HEK293T (cell line): ENCODE data around the gene RAB11FIP3.

Source experiments
- CTCF ChIA-PET: fragments of 350-600 bp; formaldehyde crosslinking; extraction: SDS; loops from one replicate; lab custom pipeline; 2021; ENCODE audit warnings: antibody characterized with exemption, inconsistent platforms; lab: Yijun Ruan, JAX
- POLR2A ChIA-PET: fragments of 350-600 bp; formaldehyde crosslinking; extraction: SDS; loops from one replicate; lab custom pipeline; 2020; ENCODE audit warnings: antibody characterized with exemption, inconsistent platforms; lab: Yijun Ruan, JAX
- DNase-seq: peaks from one replicate; pipeline ENCODE4 v3.0.0; 2012; ENCODE audit warnings: mixed read lengths; ENCODE audit errors: extremely low spot score
- ARNT ChIP-seq: fragments of 450-650 bp; IDR thresholded peaks from 2 replicates; pipeline ENCODE4 v1.6.1; 2017; ENCODE audit warnings: mild to moderate bottlenecking
- BHLHE40 ChIP-seq: fragments of 450-650 bp; IDR thresholded peaks from 2 replicates; pipeline ENCODE4 v1.6.1; 2016; ENCODE audit warnings: mild to moderate bottlenecking, moderate library complexity, borderline replicate concordance
- CTBP1 ChIP-seq: fragments of 450-650 bp; IDR thresholded peaks from 2 replicates; pipeline ENCODE4 v1.6.1; 2016; ENCODE audit warnings: borderline replicate concordance
- ELF4 ChIP-seq: fragments of 450-650 bp; IDR thresholded peaks from 2 replicates; pipeline ENCODE4 v1.6.1; 2017; ENCODE audit warnings: antibody characterized with exemption
- FOXA1 ChIP-seq: fragments of 450-650 bp; IDR thresholded peaks from 2 replicates; pipeline ENCODE4 v1.6.1; 2016; ENCODE audit warnings: mild to moderate bottlenecking
- FOXK2 ChIP-seq: fragments of 450-650 bp; IDR thresholded peaks from 2 replicates; pipeline ENCODE4 v1.6.1; 2016; ENCODE audit warnings: mild to moderate bottlenecking
- FOXM1 ChIP-seq: fragments of 450-650 bp; IDR thresholded peaks from 2 replicates; pipeline ENCODE4 v1.6.1; 2017; ENCODE audit warnings: mild to moderate bottlenecking, borderline replicate concordance
- HDGF ChIP-seq: fragments of 450-650 bp; IDR thresholded peaks from 2 replicates; pipeline ENCODE4 v1.6.1; 2017; ENCODE audit warnings: antibody characterized with exemption, borderline replicate concordance
- L3MBTL2 ChIP-seq: fragments of 450-650 bp; conservative IDR thresholded peaks from 2 replicates; pipeline ENCODE4 v1.6.1; 2016; ENCODE audit warnings: mild to moderate bottlenecking
- LEF1 ChIP-seq: fragments of 450-650 bp; IDR thresholded peaks from 2 replicates; pipeline ENCODE4 v1.6.1; 2017; ENCODE audit warnings: mild to moderate bottlenecking, borderline replicate concordance
- NFRKB ChIP-seq: fragments of 450-650 bp; IDR thresholded peaks from 2 replicates; pipeline ENCODE4 v1.6.1; 2016; ENCODE audit warnings: mild to moderate bottlenecking, moderate library complexity
- PKNOX1 ChIP-seq: fragments of 450-650 bp; IDR thresholded peaks from 2 replicates; pipeline ENCODE4 v1.6.1; 2016
- SP1 ChIP-seq: fragments of 450-650 bp; IDR thresholded peaks from 2 replicates; pipeline ENCODE4 v1.6.1; 2017
- SUZ12 ChIP-seq: fragments of 450-650 bp; IDR thresholded peaks from 2 replicates; pipeline ENCODE4 v1.6.1; 2016; ENCODE audit warnings: mild to moderate bottlenecking
- TARDBP ChIP-seq: fragments of 450-650 bp; IDR thresholded peaks from 2 replicates; pipeline ENCODE4 v1.6.1; 2016
- ZNF384 ChIP-seq: fragments of 450-650 bp; IDR thresholded peaks from 2 replicates; pipeline ENCODE4 v1.6.1; 2016

The RAB11FIP3 gene

GRCh38 chr16:424033-424622, 1.3 kb upstream of the RAB11FIP3 start:
- TF ChIP-seq FOXM1 (no peak), TARDBP (no peak), FOXA1 (no peak), HDGF (no peak), ELF4 (no peak), CTBP1 (no peak), FOXK2 (no peak), BHLHE40 (no peak), ZNF384 (no peak), NFRKB (no peak), LEF1 (no peak), ARNT (no peak), SUZ12 (no peak), PKNOX1 (no peak), SP1 (no peak), L3MBTL2 (no peak)
- ChIA-PET CTCF (no interaction called here), POLR2A (interaction anchor here (1.0 kb wide), 1 partner anchor 26 kb away, joined by 5 read pairs; no protein-coding TSS in a partner anchor)
- DNase-seq, result no peak

- CTCF ChIA-PET, result interaction anchor here (1.3 kb wide), 1 partner anchor 63 kb away, joined by 3 read pairs; no protein-coding TSS in a partner anchor
- no peak for DNase-seq
- TF ChIP-seq ARNT (no peak), FOXM1 (no peak), FOXA1 (no peak)
- POLR2A ChIA-PET, result interaction anchor here (0.7 to 1.4 kb wide), 5 partner anchors 12 to 60 kb away, joined by 3 to 6 read pairs (median 3); partner anchors contain the start of gene DECR2
These were observed 797 bp upstream of the RAB11FIP3 start for GRCh38 chr16:424623-425081.

DNA sequence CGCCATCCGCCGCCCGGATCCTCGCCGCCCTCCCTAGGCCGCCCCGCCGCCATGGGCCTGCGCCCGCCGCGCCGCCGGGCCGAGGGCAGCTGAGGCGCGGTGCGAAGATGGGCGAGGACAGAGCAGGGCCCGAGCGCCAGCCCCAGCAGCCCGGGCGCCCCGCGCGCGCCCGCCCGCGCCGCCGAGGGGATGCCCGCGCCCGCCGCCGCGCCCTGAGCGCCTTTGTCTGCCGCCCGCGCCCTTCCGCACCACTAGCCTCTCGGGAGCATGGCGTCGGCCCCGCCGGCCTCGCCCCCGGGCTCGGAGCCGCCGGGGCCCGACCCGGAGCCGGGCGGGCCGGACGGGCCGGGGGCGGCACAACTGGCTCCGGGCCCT, 278 bp downstream of the RAB11FIP3 start:
- CTCF ChIA-PET, result interaction anchor here (1.3 kb wide), 1 partner anchor 62 kb away, joined by 3 read pairs; no protein-coding TSS in a partner anchor
- DNase-seq, result peak; percentile 28
- TF ChIP-seq HDGF (no peak), L3MBTL2 (no peak), ARNT (no peak), FOXM1 (no peak), CTBP1 (no peak), FOXK2 (no peak), SUZ12 (no peak)
- POLR2A ChIA-PET, result interaction anchor here (0.7 to 1.4 kb wide), 7 partner anchors 13 to 59 kb away, joined by 3 to 6 read pairs (median 3); partner anchors contain the start of gene DECR2

DNA sequence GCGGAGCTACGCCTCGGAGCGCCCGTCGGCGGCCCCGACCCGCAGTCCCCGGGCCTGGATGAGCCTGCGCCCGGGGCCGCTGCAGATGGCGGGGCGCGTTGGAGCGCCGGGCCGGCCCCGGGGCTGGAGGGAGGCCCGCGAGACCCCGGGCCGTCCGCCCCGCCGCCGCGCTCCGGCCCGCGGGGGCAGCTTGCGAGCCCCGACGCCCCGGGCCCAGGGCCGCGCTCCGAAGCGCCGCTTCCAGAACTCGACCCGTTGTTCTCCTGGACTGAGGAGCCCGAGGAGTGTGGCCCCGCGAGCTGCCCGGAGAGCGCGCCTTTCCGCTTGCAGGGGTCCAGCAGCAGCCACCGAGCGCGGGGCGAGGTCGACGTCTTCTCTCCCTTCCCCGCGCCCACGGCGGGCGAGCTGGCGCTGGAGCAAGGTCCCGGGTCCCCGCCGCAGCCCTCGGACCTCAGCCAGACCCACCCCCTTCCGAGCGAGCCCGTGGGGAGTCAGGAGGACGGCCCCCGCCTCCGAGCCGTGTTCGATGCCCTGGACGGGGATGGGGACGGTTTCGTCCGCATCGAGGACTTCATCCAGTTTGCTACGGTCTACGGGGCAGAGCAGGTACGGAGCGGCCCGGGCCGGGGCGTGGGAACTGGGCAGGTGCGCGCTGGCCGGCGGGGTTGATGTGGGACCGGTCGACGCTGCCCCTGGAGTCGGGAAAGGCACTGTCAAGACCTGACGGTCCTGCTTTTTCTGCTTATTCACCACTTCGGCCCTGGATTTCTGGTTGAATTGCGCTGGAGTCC, 861 bp downstream of the RAB11FIP3 start:
- TF ChIP-seq FOXA1 (no peak), CTBP1 (0 out of 2 replicates have a peak, but pooled peaks have one; percentile 25), FOXK2 (no peak), ARNT (no peak), SP1 (no peak), FOXM1 (no peak), BHLHE40 (no peak), LEF1 (no peak), ZNF384 (no peak), ELF4 (no peak), PKNOX1 (no peak), SUZ12 (no peak), TARDBP (no peak), NFRKB (no peak), L3MBTL2 (peak; percentile 16; the same call in 1 of the 2 replicates)
- ChIA-PET POLR2A (interaction anchor here (0.9 to 1.4 kb wide), 4 partner anchors 25 to 76 kb away, joined by 3 to 6 read pairs (median 4); partner anchors contain the start of gene DECR2), CTCF (interaction anchor here (1.3 kb wide), 1 partner anchor 61 kb away, joined by 3 read pairs; no protein-coding TSS in a partner anchor)
- DNase-seq, result no peak

DNA sequence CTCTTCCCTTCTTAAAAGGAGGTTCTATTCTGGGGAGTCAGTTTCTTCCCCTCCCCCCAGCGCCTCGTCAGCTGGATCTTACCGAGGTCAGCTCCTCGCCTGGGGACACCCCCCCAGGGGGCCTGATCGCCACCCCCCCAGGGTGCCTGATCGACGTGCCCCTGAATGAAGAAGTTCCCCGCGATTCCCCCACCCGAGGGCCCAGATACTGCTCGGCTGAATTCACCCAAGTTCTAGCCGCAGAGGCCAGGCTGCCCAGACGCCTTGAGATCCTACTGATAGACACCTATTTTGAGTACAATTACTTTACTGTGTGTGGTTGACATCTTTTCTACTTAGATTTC, 1.4 kb downstream of the RAB11FIP3 start:
- ChIA-PET CTCF (no interaction called here), POLR2A (interaction anchor here (1.0 to 1.1 kb wide), 2 partner anchors 30 to 75 kb away, joined by 3 read pairs; no protein-coding TSS in a partner anchor)
- no peak for DNase-seq
- TF ChIP-seq FOXM1 (no peak), ARNT (no peak)

GRCh38 chr16:427250-427649, 1.8 kb downstream of the RAB11FIP3 start:
- TF ChIP-seq ARNT (no peak), ZNF384 (no peak), HDGF (no peak), BHLHE40 (no peak), PKNOX1 (no peak)
- no peak for DNase-seq
- ChIA-PET POLR2A (interaction anchor here (1.1 kb wide), 1 partner anchor 75 kb away, joined by 3 read pairs; no protein-coding TSS in a partner anchor), CTCF (interaction anchor here (0.6 kb wide), 1 partner anchor 193 kb away, joined by 4 read pairs; the partner anchor contains the start of gene FAM234A)
